HG03457 (cell line): ENCODE data around the gene SLC25A47.
"Not testable (repeated sequence)": the region's sequence is repeated elsewhere in the genome, so short reads cannot be mapped to it uniquely, and the experiment has no call there.

Experiments used
- ATAC-seq: cut with Tn5 transposase; IDR thresholded peaks from one replicate; pipeline ENCODE4 v1.9.1; 2021; ENCODE audit warnings: moderate number of reproducible peaks; ENCODE audit not compliant: unreplicated experiment

Gene SLC25A47

GRCh38 chr14:100342826-100343225, 19.7 kb downstream of the SLC25A47 start:
- not testable (repeated sequence) for ATAC-seq

- not testable (repeated sequence) for ATAC-seq
Observed at GRCh38 chr14:100344657-100345056, 21.5 kb downstream of the SLC25A47 start.

- ATAC-seq: no peak
Observed at GRCh38 chr14:100345711-100346110, 22.6 kb downstream of the SLC25A47 start.

GRCh38 chr14:100346306-100347091, 23.4 kb downstream of the SLC25A47 start:
- no peak for ATAC-seq

- no peak for ATAC-seq
Observed at GRCh38 chr14:100348253-100348729, 25.2 kb downstream of the SLC25A47 start.

- no peak for ATAC-seq
Observed at GRCh38 chr14:100348784-100349685, 25.9 kb downstream of the SLC25A47 start.

- ATAC-seq: no peak
Observed at GRCh38 chr14:100350276-100350926, 27.3 kb downstream of the SLC25A47 start.

GRCh38 chr14:100350986-100351385, 27.8 kb downstream of the SLC25A47 start:
- no peak for ATAC-seq

GRCh38 chr14:100358396-100358795, 35.3 kb downstream of the SLC25A47 start:
- no peak for ATAC-seq

- ATAC-seq: no peak
Observed at GRCh38 chr14:100359111-100359510, 36.0 kb downstream of the SLC25A47 start.

GRCh38 chr14:100359881-100360280, 36.7 kb downstream of the SLC25A47 start:
- ATAC-seq: no peak

- no peak for ATAC-seq
Observed at GRCh38 chr14:100361626-100362025, 38.5 kb downstream of the SLC25A47 start.

- ATAC-seq: no peak
Observed at GRCh38 chr14:100362311-100362927, 39.3 kb downstream of the SLC25A47 start.

- ATAC-seq: no peak
Observed at GRCh38 chr14:100363053-100363452, 39.9 kb downstream of the SLC25A47 start.

- ATAC-seq: no peak
Observed at GRCh38 chr14:100364403-100364802, 41.3 kb downstream of the SLC25A47 start.

- ATAC-seq: no peak
Observed at GRCh38 chr14:100365741-100366140, 42.6 kb downstream of the SLC25A47 start.

GRCh38 chr14:100369019-100369418, 45.9 kb downstream of the SLC25A47 start:
- no peak for ATAC-seq

- no peak for ATAC-seq
Observed at GRCh38 chr14:100370003-100370402, 46.9 kb downstream of the SLC25A47 start.

GRCh38 chr14:100371773-100372172, 48.6 kb downstream of the SLC25A47 start:
- ATAC-seq: no peak

GRCh38 chr14:100372357-100373048, 49.4 kb downstream of the SLC25A47 start:
- no peak for ATAC-seq
